GM12878 (cell line): ENCODE measurements around the gene FKBP1B. TPM values are rescaled to one million over a fixed set of nuclear protein-coding genes. Genes with fewer than 3 reads are reported as not detected.

Source experiments
- BACH1 ChIP-seq: fragments of 450-650 bp; IDR thresholded peaks from 2 replicates; pipeline ENCODE4 v1.6.1; 2017; ENCODE audit warnings: mild to moderate bottlenecking, borderline replicate concordance
- BHLHE40 ChIP-seq, 2 experiments: fragments of 450-650 bp in 1 of 2; IDR thresholded peaks; 2 replicates each; pipeline ENCODE4 v1.6.1; 2011 to 2017; ENCODE audit warnings: low read depth in 2 of 2, borderline replicate concordance in 1 of 2, improper control_type of control experiment in 1 of 2, low read length in 1 of 2, mild to moderate bottlenecking in 1 of 2
- CHD1 ChIP-seq: IDR thresholded peaks from 2 replicates; pipeline ENCODE4 v1.6.1; 2012; ENCODE audit warnings: low read depth, low read length, improper control_type of control experiment
- E4F1 ChIP-seq: fragments of 450-650 bp; IDR thresholded peaks from 2 replicates; pipeline ENCODE4 v1.6.1; 2018; ENCODE audit warnings: borderline replicate concordance, mild to moderate bottlenecking; ENCODE audit not compliant: partially characterized antibody
- HDAC2 ChIP-seq: fragments of 200-600 bp; sonication (generic); IDR thresholded peaks from 2 replicates; pipeline ENCODE4 v1.6.1; 2017
- IRF3 ChIP-seq: fragments of 450-650 bp; IDR thresholded peaks from 2 replicates; pipeline ENCODE4 v1.6.1; 2014; ENCODE audit warnings: mild to moderate bottlenecking
- LARP7 ChIP-seq: fragments of 450-650 bp; IDR thresholded peaks from 2 replicates; pipeline ENCODE4 v1.6.1; 2017; ENCODE audit warnings: mild to moderate bottlenecking
- MYB ChIP-seq: fragments of 150-350 bp; IDR thresholded peaks from 2 replicates; pipeline ENCODE4 v1.6.1; 2014; ENCODE audit warnings: mild to moderate bottlenecking, low read depth, low read length, borderline replicate concordance
- NR2C1 ChIP-seq: fragments of 450-650 bp; IDR thresholded peaks from 2 replicates; pipeline ENCODE4 v1.6.1; 2017; ENCODE audit warnings: antibody characterized with exemption, mild to moderate bottlenecking, moderate library complexity
- POLR2A ChIP-seq: IDR thresholded peaks from 2 replicates; pipeline ENCODE4 v1.6.1; 2011; ENCODE audit warnings: low read depth, mild to moderate bottlenecking, low read length
- POLR2AphosphoS2 ChIP-seq: IDR thresholded peaks from 2 replicates; pipeline ENCODE4 v1.6.1; 2011; ENCODE audit warnings: low read depth, mild to moderate bottlenecking, low read length, improper control_type of control experiment, moderate library complexity
- TCF7 ChIP-seq: IDR thresholded peaks from 2 replicates; pipeline ENCODE4 v1.6.1; 2014; ENCODE audit warnings: antibody characterized with exemption, borderline replicate concordance
- ZNF24 ChIP-seq: fragments of 450-650 bp; IDR thresholded peaks from 2 replicates; pipeline ENCODE4 v1.6.1; 2017; ENCODE audit warnings: antibody characterized with exemption, mild to moderate bottlenecking
- ZNF274 ChIP-seq: IDR thresholded peaks from one replicate; pipeline ENCODE4 v1.8.0; 2011; ENCODE audit not compliant: insufficient read length, insufficient read depth
- ZNF622 ChIP-seq: fragments of 450-650 bp; IDR thresholded peaks from 2 replicates; pipeline ENCODE4 v1.6.1; 2017; ENCODE audit warnings: mild to moderate bottlenecking, inconsistent platforms
- polyA plus RNA-seq, 11 experiments: library from polyadenylated mRNA; depleted of rRNA in 4 of 11; unstranded in 6 of 11; stranded (reverse) in 5 of 11; fragments of >200 nt; fragmentation: Nextera tagmentation in 4 of 11; fragmentation: Illumina TruSeq in 1 of 11; extraction: Ambion mirVana in 4 of 11; extraction: Trizol in 1 of 11; gene quantifications; 1 replicate in 1 of 11; 2 replicates in 10 of 11; pipeline versions ENCODE4 v1.2.1 to v1.2.3, GENCODE V29; 2011 to 2016; ENCODE audit warnings: inconsistent platforms in 2 of 11, missing spikeins in 2 of 11, low read depth in 1 of 11
- total RNA-seq, 4 experiments: library from RNA; depleted of rRNA in 3 of 4; stranded (reverse); fragments of >200 nt in 3 of 4; fragmentation: Illumina TruSeq in 1 of 4; extraction: Trizol in 1 of 4; gene quantifications; 2 replicates each; pipeline versions ENCODE4 v1.2.1 to v1.2.3, GENCODE V29; 2013 to 2021
- TF ChIP-seq, protein P1 (sequence below): IDR thresholded peaks from 2 replicates; pipeline ENCODE4 v1.6.1; 2011; ENCODE audit warnings: borderline replicate concordance, low read depth, mild to moderate bottlenecking, moderate library complexity, low read length; ENCODE audit not compliant: insufficient read depth, poor library complexity, severe bottlenecking
- TF ChIP-seq, protein P2 (sequence below): fragments of 150-350 bp; IDR thresholded peaks from 2 replicates; pipeline ENCODE4 v1.6.1; 2014; ENCODE audit warnings: mild to moderate bottlenecking, low read depth, low read length
- TF ChIP-seq, protein P3 (sequence below): fragments of 450-650 bp; formaldehyde crosslinking; IDR thresholded peaks from 2 replicates; pipeline ENCODE4 v1.5.0; 2022; ENCODE audit warnings: mild to moderate bottlenecking, missing genetic modification characterization

Gene FKBP1B
- total and polyA plus RNA-seq, 10 of the 15 experiments (the other 5 are each of a cell fraction or from before 2014, with no cell fraction given), result 0.18 to 0.53 (median 0.24) TPM

- peak; percentile 92 for TF ChIP-seq E4F1
- peak; percentile 54 for TF ChIP-seq IRF3
- peak; percentile 87 for TF ChIP-seq LARP7
- TF ChIP-seq MYB, result no peak; the same call in 1 of the 2 replicates
- TF ChIP-seq, protein P1, sequence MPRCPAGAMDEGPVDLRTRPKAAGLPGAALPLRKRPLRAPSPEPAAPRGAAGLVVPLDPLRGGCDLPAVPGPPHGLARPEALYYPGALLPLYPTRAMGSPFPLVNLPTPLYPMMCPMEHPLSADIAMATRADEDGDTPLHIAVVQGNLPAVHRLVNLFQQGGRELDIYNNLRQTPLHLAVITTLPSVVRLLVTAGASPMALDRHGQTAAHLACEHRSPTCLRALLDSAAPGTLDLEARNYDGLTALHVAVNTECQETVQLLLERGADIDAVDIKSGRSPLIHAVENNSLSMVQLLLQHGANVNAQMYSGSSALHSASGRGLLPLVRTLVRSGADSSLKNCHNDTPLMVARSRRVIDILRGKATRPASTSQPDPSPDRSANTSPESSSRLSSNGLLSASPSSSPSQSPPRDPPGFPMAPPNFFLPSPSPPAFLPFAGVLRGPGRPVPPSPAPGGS, result no peak
- peak; percentile 25; the same call in 1 of the 2 replicates for TF ChIP-seq BACH1
- TF ChIP-seq HDAC2, result no peak; the same call in 1 of the 2 replicates
- TF ChIP-seq, protein P2, sequence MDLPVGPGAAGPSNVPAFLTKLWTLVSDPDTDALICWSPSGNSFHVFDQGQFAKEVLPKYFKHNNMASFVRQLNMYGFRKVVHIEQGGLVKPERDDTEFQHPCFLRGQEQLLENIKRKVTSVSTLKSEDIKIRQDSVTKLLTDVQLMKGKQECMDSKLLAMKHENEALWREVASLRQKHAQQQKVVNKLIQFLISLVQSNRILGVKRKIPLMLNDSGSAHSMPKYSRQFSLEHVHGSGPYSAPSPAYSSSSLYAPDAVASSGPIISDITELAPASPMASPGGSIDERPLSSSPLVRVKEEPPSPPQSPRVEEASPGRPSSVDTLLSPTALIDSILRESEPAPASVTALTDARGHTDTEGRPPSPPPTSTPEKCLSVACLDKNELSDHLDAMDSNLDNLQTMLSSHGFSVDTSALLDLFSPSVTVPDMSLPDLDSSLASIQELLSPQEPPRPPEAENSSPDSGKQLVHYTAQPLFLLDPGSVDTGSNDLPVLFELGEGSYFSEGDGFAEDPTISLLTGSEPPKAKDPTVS, result peak; percentile 64; the same call in 1 of the 2 replicates
- TF ChIP-seq ZNF622, result no peak
- TF ChIP-seq POLR2A, result peak; percentile 94
- peak; percentile 15; the same call in 1 of the 2 replicates for TF ChIP-seq ZNF24
- TF ChIP-seq POLR2AphosphoS2, result peak; percentile 97
- TF ChIP-seq CHD1, result 0 out of 2 replicates have a peak, but pooled peaks have one; percentile 39
- peak; percentile 98 for TF ChIP-seq NR2C1
- peak; percentile 74; the same call in 1 of the 2 replicates for TF ChIP-seq TCF7
- no peak for TF ChIP-seq ZNF274
- TF ChIP-seq BHLHE40 (IDR thresholded peaks at IDR 0.05; ENCODE audit: borderline replicate concordance in 1 of 2, low read depth in 2 of 2, low read length in 1 of 2), result 0 out of 4 replicates have a peak, but pooled peaks of 1 of the 2 experiments have one; percentile 33
- TF ChIP-seq, protein P3, sequence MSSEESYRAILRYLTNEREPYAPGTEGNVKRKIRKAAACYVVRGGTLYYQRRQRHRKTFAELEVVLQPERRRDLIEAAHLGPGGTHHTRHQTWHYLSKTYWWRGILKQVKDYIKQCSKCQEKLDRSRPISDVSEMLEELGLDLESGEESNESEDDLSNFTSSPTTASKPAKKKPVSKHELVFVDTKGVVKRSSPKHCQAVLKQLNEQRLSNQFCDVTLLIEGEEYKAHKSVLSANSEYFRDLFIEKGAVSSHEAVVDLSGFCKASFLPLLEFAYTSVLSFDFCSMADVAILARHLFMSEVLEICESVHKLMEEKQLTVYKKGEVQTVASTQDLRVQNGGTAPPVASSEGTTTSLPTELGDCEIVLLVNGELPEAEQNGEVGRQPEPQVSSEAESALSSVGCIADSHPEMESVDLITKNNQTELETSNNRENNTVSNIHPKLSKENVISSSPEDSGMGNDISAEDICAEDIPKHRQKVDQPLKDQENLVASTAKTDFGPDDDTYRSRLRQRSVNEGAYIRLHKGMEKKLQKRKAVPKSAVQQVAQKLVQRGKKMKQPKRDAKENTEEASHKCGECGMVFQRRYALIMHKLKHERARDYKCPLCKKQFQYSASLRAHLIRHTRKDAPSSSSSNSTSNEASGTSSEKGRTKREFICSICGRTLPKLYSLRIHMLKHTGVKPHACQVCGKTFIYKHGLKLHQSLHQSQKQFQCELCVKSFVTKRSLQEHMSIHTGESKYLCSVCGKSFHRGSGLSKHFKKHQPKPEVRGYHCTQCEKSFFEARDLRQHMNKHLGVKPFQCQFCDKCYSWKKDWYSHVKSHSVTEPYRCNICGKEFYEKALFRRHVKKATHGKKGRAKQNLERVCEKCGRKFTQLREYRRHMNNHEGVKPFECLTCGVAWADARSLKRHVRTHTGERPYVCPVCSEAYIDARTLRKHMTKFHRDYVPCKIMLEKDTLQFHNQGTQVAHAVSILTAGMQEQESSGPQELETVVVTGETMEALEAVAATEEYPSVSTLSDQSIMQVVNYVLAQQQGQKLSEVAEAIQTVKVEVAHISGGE (CRISPR knock-in tag), result peak; percentile 92
Measured at GRCh38 chr2:24075915-24076848, 26.6 kb downstream of the FKBP1B start, which contains the start of gene SF3B6 (continued).
